ENCODE data around the gene PSMB2.

PSMB2 gene

GRCh38 chr1:35655196-35655595, 13.9 kb upstream of the PSMB2 start:
- Histone ChIP-seq H3K27ac (replicated peaks) (no peak overlapping the region), H3K4me3 (replicated peaks; ENCODE audit: insufficient read depth, low read length) (no peak overlapping the region), H3K27me3 (ENCODE audit: insufficient read depth, poor library complexity, severe bottlenecking) (peaks cover 5% of the 10 kb centered on the region)
- TF ChIP-seq CTCF (IDR thresholded peaks at IDR 0.05; ENCODE audit: insufficient read depth, low read length) (no peak), REST (IDR thresholded peaks at IDR 0.05; ENCODE audit: insufficient replicate concordance, low read depth) (no peak), SPI1 (IDR thresholded peaks at IDR 0.05; ENCODE audit: borderline replicate concordance, low read depth) (no peak), GABPA (IDR thresholded peaks at IDR 0.05; ENCODE audit: low read depth) (no peak)
- DNase-seq (ENCODE audit: low read depth in 1 of 2, low spot score in 1 of 2) = no peak

GRCh38 chr1:35650416-35650815, 9.1 kb upstream of the PSMB2 start:
- no peak for TF ChIP-seq SPI1 (IDR thresholded peaks at IDR 0.05; ENCODE audit: borderline replicate concordance, low read depth)
- no peak for TF ChIP-seq CTCF (IDR thresholded peaks at IDR 0.05; ENCODE audit: insufficient read depth, low read length)
- TF ChIP-seq GABPA (IDR thresholded peaks at IDR 0.05; ENCODE audit: low read depth) = no peak
- no peak for TF ChIP-seq POLR2AphosphoS5 (IDR thresholded peaks at IDR 0.05; ENCODE audit: low read depth)
- TF ChIP-seq REST (IDR thresholded peaks at IDR 0.05; ENCODE audit: insufficient replicate concordance, low read depth) = no peak
- H3K4me3 ChIP-seq (replicated peaks; ENCODE audit: insufficient read depth, low read length) = no peak overlapping the region
- H3K27ac ChIP-seq (replicated peaks) = no peak overlapping the region
- DNase-seq (ENCODE audit: low read depth in 1 of 2, low spot score in 1 of 2) = no peak
- peaks cover 5% of the 10 kb centered on the region for H3K27me3 ChIP-seq (ENCODE audit: insufficient read depth, poor library complexity, severe bottlenecking)

GRCh38 chr1:35646043-35646442, 4.7 kb upstream of the PSMB2 start:
- no peak for TF ChIP-seq POLR2AphosphoS5 (IDR thresholded peaks at IDR 0.05; ENCODE audit: low read depth)
- TF ChIP-seq GABPA (IDR thresholded peaks at IDR 0.05; ENCODE audit: low read depth) = no peak
- no peak for TF ChIP-seq REST (IDR thresholded peaks at IDR 0.05; ENCODE audit: insufficient replicate concordance, low read depth)
- TF ChIP-seq CTCF (IDR thresholded peaks at IDR 0.05; ENCODE audit: insufficient read depth, low read length) = no peak
- no peak for TF ChIP-seq SPI1 (IDR thresholded peaks at IDR 0.05; ENCODE audit: borderline replicate concordance, low read depth)
- H3K27ac ChIP-seq (replicated peaks) = no peak overlapping the region
- no peak for DNase-seq (ENCODE audit: low read depth in 1 of 2, low spot score in 1 of 2)
- no peaks in the 10 kb centered on the region for H3K27me3 ChIP-seq (ENCODE audit: insufficient read depth, poor library complexity, severe bottlenecking)
- no peak overlapping the region for H3K4me3 ChIP-seq (replicated peaks; ENCODE audit: insufficient read depth, low read length)

All from HL-60 (cell line).